T-helper 17 cell (primary cell): Measurements from ENCODE around the gene OR5H2. TPM values are rescaled to one million over a fixed set of nuclear protein-coding genes. Genes with fewer than 3 reads are reported as not detected.
"Not testable (repeated sequence)": the region's sequence is repeated elsewhere in the genome, so short reads cannot be mapped to it uniquely, and the experiment has no call there.

Experiments
- ATAC-seq: fragments of 150-1000 bp; cut with Tn5 transposase; 2 replicates; pipeline ENCODE4 v1.10.0; 2021; ENCODE audit warnings: mild to moderate bottlenecking, moderate library complexity
- DNase-seq, 3 donors: peaks; one replicate each; pipeline versions ENCODE4 v3.0.0 to v3.0.0-alpha.2; 2020 to 2021
- H3K9me3 ChIP-seq: one replicate; pipeline ENCODE4 v1.7.0; 2013; ENCODE audit warnings: low read length, mild to moderate bottlenecking; ENCODE audit not compliant: control insufficient read depth, poor library complexity, severe bottlenecking
- H3K27ac Mint-ChIP-seq: one replicate; pipeline ENCODE4 v1.8.0; 2022; ENCODE audit warnings: mild to moderate bottlenecking, moderate library complexity, mixed read lengths
- H3K27me3 Mint-ChIP-seq: one replicate; pipeline ENCODE4 v1.8.0; 2022; ENCODE audit warnings: mixed read lengths
- H3K36me3 Mint-ChIP-seq: one replicate; pipeline ENCODE4 v1.8.0; 2022; ENCODE audit warnings: low read depth, mixed read lengths
- H3K4me1 Mint-ChIP-seq: one replicate; pipeline ENCODE4 v1.8.0; 2022; ENCODE audit warnings: mild to moderate bottlenecking, mixed read lengths
- H3K4me3 Mint-ChIP-seq: one replicate; pipeline ENCODE4 v1.8.0; 2022; ENCODE audit warnings: mild to moderate bottlenecking, moderate library complexity, mixed read lengths
- total RNA-seq, 4 donors: library from RNA in 2 of 4; stranded (reverse) in 2 of 4; gene quantifications; one replicate each; pipeline ENCODE4 v1.2.3 and lab custom pipeline; 2022 to 2026

OR5H2 gene
- total RNA-seq (not detected), total RNA-seq (lab: John Stamatoyannopoulos, UW) (0 reads per million in 2 donors)

GRCh38 chr3:98282205-98282604 is at the start of gene OR5H2:
OR5H2 (plus strand) TSS chr3:98282505; CDS start chr3:98282903, 398 bp downstream.
- Mint-ChIP-seq H3K4me1 (peaks cover 13% of the 10 kb centered on the region), H3K4me3 (no peak within 1 kb of the TSS), H3K27me3 (no peaks in the 10 kb centered on the region), H3K27ac (no peak within 1 kb of the TSS), H3K36me3 (peaks cover 2% of the 10 kb centered on the region)
- DNase-seq (no peak), ATAC-seq (no peak)
- no peaks in the 10 kb centered on the region for H3K9me3 ChIP-seq

- ATAC-seq (no peak), DNase-seq (no peak)
- Mint-ChIP-seq H3K4me1 (no peaks in the 10 kb centered on the region), H3K36me3 (no peaks in the 10 kb centered on the region), H3K27me3 (peaks cover 16% of the 10 kb centered on the region), H3K4me3 (no peak overlapping the region), H3K27ac (no peak overlapping the region)
- H3K9me3 ChIP-seq: no peaks in the 10 kb centered on the region
These were observed 48.8 kb upstream of the OR5H2 start for GRCh38 chr3:98233468-98233867.

- Mint-ChIP-seq H3K27ac (no peak overlapping the region), H3K4me3 (no peak overlapping the region), H3K4me1 (no peaks in the 10 kb centered on the region), H3K36me3 (peaks cover 1% of the 10 kb centered on the region), H3K27me3 (peaks cover 14% of the 10 kb centered on the region)
- no peaks in the 10 kb centered on the region for H3K9me3 ChIP-seq
- DNase-seq (no peak), ATAC-seq (no peak)
These were observed 42.2 kb upstream of the OR5H2 start for GRCh38 chr3:98240131-98240530.

DNA sequence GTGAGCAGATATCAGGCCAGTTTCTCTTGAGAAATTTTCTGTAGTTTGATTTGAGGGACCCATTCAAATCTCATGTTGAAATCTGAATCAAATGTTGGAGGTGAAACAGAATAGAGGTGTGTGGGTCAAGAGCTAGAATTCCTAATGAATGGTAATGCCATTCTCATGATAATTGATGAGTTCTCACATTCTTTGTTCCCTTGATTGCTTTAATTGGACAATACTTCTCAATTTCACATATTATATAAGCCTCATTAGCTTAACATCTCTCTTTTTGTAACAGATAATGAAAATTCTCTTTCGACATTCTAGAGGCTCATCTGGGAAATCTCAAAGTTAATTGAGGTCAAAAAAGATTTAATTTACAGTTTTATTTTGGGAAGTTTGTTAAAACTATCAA is 40.1 kb upstream of the OR5H2 start:
- peaks cover 14% of the 10 kb centered on the region for H3K27me3 Mint-ChIP-seq
- no peaks in the 10 kb centered on the region for H3K9me3 ChIP-seq
- no peaks in the 10 kb centered on the region for H3K4me1 Mint-ChIP-seq
- DNase-seq (no peak), ATAC-seq (no peak)
- H3K27ac Mint-ChIP-seq: no peak overlapping the region
- peaks cover 3% of the 10 kb centered on the region for H3K36me3 Mint-ChIP-seq
- no peak overlapping the region for H3K4me3 Mint-ChIP-seq

DNA sequence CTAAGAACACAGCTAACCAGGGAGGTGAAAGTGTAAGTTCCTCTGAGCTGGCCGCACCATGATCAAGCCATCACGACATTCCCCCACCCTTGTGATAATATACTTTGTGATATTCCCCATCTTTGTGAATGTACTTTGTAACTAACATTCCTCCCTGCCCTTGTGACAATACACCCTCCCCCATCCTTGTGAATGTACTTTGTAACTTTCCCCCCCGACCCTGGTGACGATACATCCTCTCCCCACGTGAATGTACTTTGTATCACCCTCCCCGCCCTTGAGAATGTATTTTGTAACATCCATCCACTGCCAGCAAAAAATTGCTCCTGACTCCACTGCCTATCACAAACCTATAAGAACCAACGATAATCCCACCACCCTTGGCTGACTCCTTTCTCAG is 38.5 kb upstream of the OR5H2 start:
- Mint-ChIP-seq H3K27ac (no peak overlapping the region), H3K4me3 (no peak overlapping the region)

DNA sequence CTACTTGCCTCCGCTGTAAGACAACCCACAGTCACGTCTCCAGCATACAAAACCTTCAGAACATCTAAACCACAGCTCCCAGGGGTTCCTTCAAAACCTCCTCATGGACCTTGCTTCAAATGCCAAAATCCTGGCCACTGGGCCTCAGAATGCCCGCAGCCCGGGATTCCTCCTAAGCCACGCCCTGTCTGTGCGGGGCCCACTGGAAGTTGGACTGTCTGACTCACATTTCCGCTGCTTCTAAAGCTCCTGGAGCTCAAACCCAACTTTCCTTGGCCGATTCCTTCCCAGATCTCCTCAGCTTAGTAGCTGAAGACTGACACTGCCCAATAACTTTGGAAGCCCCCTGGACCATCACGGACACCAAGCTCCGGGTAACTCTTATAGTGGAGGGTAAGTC is 36.2 kb upstream of the OR5H2 start:
- Mint-ChIP-seq H3K36me3 (peaks cover 3% of the 10 kb centered on the region), H3K27ac (no peak overlapping the region), H3K4me3 (no peak overlapping the region), H3K4me1 (no peaks in the 10 kb centered on the region), H3K27me3 (no peaks in the 10 kb centered on the region)
- no peak for ATAC-seq
- no peak for DNase-seq
- no peaks in the 10 kb centered on the region for H3K9me3 ChIP-seq

More for the DNA sequence above, 38.5 kb upstream of the OR5H2 start:
- Mint-ChIP-seq H3K27me3 (peaks cover 13% of the 10 kb centered on the region), H3K36me3 (peaks cover 3% of the 10 kb centered on the region), H3K4me1 (no peaks in the 10 kb centered on the region)
- DNase-seq: no peak
- no peaks in the 10 kb centered on the region for H3K9me3 ChIP-seq
- no peak for ATAC-seq

DNA sequence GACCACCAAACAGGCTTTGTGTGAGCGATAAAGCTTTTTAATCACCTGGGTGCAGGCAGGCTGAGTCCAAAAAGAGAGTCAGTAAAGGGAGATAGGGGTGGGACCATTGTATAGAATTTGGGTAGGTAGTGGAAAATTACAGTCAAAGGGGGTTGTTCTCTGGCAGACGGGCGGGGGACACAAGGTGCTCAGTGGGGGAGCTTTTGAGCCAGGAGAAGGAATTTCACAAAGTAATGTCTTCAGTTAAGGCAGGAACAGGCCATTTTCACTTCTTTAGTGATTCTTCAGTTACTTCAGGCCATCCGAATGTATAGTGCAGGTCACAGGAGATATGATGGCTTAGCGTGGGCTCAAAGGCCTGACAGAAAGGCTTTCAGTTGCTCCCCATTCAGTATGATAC is 26.3 kb upstream of the OR5H2 start:
- not testable (repeated sequence) for H3K27ac Mint-ChIP-seq, H3K36me3 Mint-ChIP-seq, H3K4me1 Mint-ChIP-seq, H3K27me3 Mint-ChIP-seq, H3K9me3 ChIP-seq, DNase-seq, ATAC-seq, H3K4me3 Mint-ChIP-seq

GRCh38 chr3:98259707-98260106 is 22.6 kb upstream of the OR5H2 start:
- no peaks in the 10 kb centered on the region for H3K9me3 ChIP-seq
- ATAC-seq: no peak
- DNase-seq: no peak
- no peak overlapping the region for H3K4me3 Mint-ChIP-seq
- peaks cover 9% of the 10 kb centered on the region for H3K27me3 Mint-ChIP-seq
- H3K36me3 Mint-ChIP-seq: no peaks in the 10 kb centered on the region
- H3K4me1 Mint-ChIP-seq: no peaks in the 10 kb centered on the region
- H3K27ac Mint-ChIP-seq: no peak overlapping the region

GRCh38 chr3:98262046-98262445 is 20.3 kb upstream of the OR5H2 start:
- no peak overlapping the region for H3K4me3 Mint-ChIP-seq
- H3K4me1 Mint-ChIP-seq: no peaks in the 10 kb centered on the region
- DNase-seq: no peak
- no peak for ATAC-seq
- H3K27ac Mint-ChIP-seq: no peak overlapping the region
- H3K9me3 ChIP-seq: no peaks in the 10 kb centered on the region
- peaks cover 9% of the 10 kb centered on the region for H3K27me3 Mint-ChIP-seq
- H3K36me3 Mint-ChIP-seq: no peaks in the 10 kb centered on the region

GRCh38 chr3:98263944-98264343 is 18.4 kb upstream of the OR5H2 start, which contains the start of gene OR5H6:
OR5H6 (plus strand) TSS chr3:98264244; CDS start chr3:98264333, 89 bp downstream.
- no peak within 1 kb of the TSS for H3K4me3 Mint-ChIP-seq
- DNase-seq (no peak), ATAC-seq (no peak)
- H3K4me1 Mint-ChIP-seq: no peaks in the 10 kb centered on the region
- H3K27ac Mint-ChIP-seq: no peak within 1 kb of the TSS
- no peaks in the 10 kb centered on the region for H3K9me3 ChIP-seq
- H3K36me3 Mint-ChIP-seq: no peaks in the 10 kb centered on the region
- peaks cover 9% of the 10 kb centered on the region for H3K27me3 Mint-ChIP-seq

- Mint-ChIP-seq H3K4me3 (no peak overlapping the region), H3K4me1 (no peaks in the 10 kb centered on the region), H3K27ac (no peak overlapping the region), H3K36me3 (no peaks in the 10 kb centered on the region), H3K27me3 (peaks cover 7% of the 10 kb centered on the region)
- no peak for ATAC-seq
- no peak for DNase-seq
- H3K9me3 ChIP-seq: no peaks in the 10 kb centered on the region
These were observed 12.5 kb upstream of the OR5H2 start for GRCh38 chr3:98269846-98270245.

DNA sequence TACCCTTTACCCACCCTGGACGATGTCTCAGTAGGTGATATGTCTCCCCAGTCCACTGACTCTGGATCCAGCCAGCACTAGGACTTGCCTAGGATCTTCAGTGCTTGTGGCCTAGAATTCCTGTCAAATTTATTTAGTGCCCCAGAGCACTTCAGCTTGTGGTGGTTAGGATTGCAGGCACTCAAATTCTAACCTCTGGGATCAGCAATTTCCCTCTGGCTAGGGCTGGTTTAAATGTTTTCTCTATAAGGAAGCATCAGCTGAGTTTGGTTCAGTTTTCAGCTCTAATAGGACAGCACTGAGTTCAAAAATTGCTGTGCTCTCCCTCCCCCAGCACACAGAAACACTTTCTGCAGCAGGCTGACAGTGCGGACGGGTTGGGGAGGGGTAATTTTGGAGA is 10.2 kb upstream of the OR5H2 start:
- H3K9me3 ChIP-seq: no peaks in the 10 kb centered on the region
- ATAC-seq (no peak), DNase-seq (no peak)
- no peaks in the 10 kb centered on the region for H3K36me3 Mint-ChIP-seq
- no peak overlapping the region for H3K27ac Mint-ChIP-seq
- H3K27me3 Mint-ChIP-seq: peaks cover 7% of the 10 kb centered on the region
- H3K4me1 Mint-ChIP-seq: peaks cover 2% of the 10 kb centered on the region
- H3K4me3 Mint-ChIP-seq: no peak overlapping the region

DNA sequence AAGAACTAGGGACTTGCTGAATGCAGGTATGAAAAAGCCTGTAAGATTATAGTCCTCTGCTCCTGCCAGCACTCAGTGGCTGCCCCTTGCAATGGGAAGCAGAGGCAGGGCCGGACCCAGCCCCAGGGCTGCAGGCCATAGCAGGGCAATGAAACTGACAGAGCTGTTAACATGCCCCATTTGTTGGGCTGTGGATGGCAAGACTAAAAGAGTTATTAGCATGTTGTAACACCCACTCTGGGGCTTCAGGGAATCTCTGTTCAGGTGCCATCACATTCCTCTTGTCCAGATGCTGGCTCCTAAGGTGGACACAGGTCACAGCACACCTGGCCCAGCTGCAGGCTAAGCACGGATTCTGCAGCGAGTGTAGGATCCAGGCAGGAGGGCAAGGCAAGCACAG is 7.4 kb upstream of the OR5H2 start:
- no peak overlapping the region for H3K4me3 Mint-ChIP-seq
- H3K36me3 Mint-ChIP-seq: peaks cover 2% of the 10 kb centered on the region
- H3K27me3 Mint-ChIP-seq: peaks cover 7% of the 10 kb centered on the region
- H3K27ac Mint-ChIP-seq: no peak overlapping the region
- peaks cover 9% of the 10 kb centered on the region for H3K4me1 Mint-ChIP-seq
- no peak for DNase-seq
- ATAC-seq: no peak
- H3K9me3 ChIP-seq: no peaks in the 10 kb centered on the region

DNA sequence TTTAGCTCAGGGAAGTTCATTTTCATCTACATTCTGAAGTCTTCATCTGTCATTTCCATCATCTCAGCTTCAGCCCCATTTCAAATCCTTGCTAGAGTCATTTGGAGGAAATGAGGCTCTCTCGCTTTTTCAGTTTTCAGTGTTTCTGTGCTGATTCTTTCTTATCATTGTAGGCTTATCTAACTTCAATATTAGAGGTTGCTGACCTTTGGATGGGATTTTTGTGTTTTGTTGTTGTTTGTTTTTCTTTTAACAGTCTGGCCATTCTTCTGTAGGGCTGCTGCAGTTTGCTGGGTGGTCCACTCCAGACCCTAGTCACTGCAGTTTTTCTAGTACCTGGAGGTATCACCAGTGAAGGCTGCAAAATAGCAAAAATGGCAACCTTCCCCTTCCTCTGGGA is 8.6 kb downstream of the OR5H2 start:
- H3K9me3 ChIP-seq: no peaks in the 10 kb centered on the region
- ATAC-seq (no peak), DNase-seq (no peak)
- no peak overlapping the region for H3K4me3 Mint-ChIP-seq
- peaks cover 9% of the 10 kb centered on the region for H3K27me3 Mint-ChIP-seq
- no peaks in the 10 kb centered on the region for H3K4me1 Mint-ChIP-seq
- no peak overlapping the region for H3K27ac Mint-ChIP-seq
- H3K36me3 Mint-ChIP-seq: no peaks in the 10 kb centered on the region
